SH-SY5Y (cell line): Measurements from ENCODE around the gene CHMP6.

Experiments used
- GATA2 ChIP-seq: IDR thresholded peaks from 2 replicates; pipeline ENCODE4 v1.6.1; 2011; ENCODE audit warnings: mild to moderate bottlenecking, low read depth, low read length
- GATA3 ChIP-seq: IDR thresholded peaks from 2 replicates; pipeline ENCODE4 v1.6.1; 2011; ENCODE audit warnings: low read depth, mild to moderate bottlenecking, low read length, moderate library complexity

Gene CHMP6

GRCh38 chr17:80989586-80989913 is 2.1 kb upstream of the CHMP6 start:
- TF ChIP-seq GATA3 (no peak), GATA2 (no peak)

GRCh38 chr17:80990921-80991644 is 558 bp upstream of the CHMP6 start:
- TF ChIP-seq GATA3: no peak
- peak; percentile 41; the same call in 1 of the 2 replicates for TF ChIP-seq GATA2

GRCh38 chr17:80992077-80992947 is 671 bp downstream of the CHMP6 start:
- TF ChIP-seq GATA2 (no peak), GATA3 (no peak)

- TF ChIP-seq GATA2 (no peak), GATA3 (no peak)
Measured at GRCh38 chr17:80992948-80993624, 1.4 kb downstream of the CHMP6 start.

GRCh38 chr17:80995131-80995530 is 3.5 kb downstream of the CHMP6 start:
- TF ChIP-seq GATA2 (no peak), GATA3 (no peak)

- TF ChIP-seq GATA3 (no peak), GATA2 (no peak)
Measured at GRCh38 chr17:80996422-80997305, 5.0 kb downstream of the CHMP6 start.

- TF ChIP-seq GATA3 (no peak), GATA2 (no peak)
Measured at GRCh38 chr17:80997424-80998117, 5.9 kb downstream of the CHMP6 start.

GRCh38 chr17:80998118-80998747 is 6.6 kb downstream of the CHMP6 start:
- TF ChIP-seq GATA3: no peak
- TF ChIP-seq GATA2: no peak

GRCh38 chr17:80998748-80999535 is 7.3 kb downstream of the CHMP6 start:
- TF ChIP-seq GATA3 (no peak), GATA2 (no peak)

- TF ChIP-seq GATA2 (no peak), GATA3 (no peak)
Measured at GRCh38 chr17:80999536-81000333, 8.1 kb downstream of the CHMP6 start.

- TF ChIP-seq GATA2 (no peak), GATA3 (no peak)
Measured at GRCh38 chr17:81000334-81000630, 8.6 kb downstream of the CHMP6 start.
